GM21619 (cell line): Measurements from ENCODE around the gene DNAH9.
"Not testable (repeated sequence)": the region's sequence is repeated elsewhere in the genome, so short reads cannot be mapped to it uniquely, and the experiment has no call there.

Experiments used
- ATAC-seq: cut with Tn5 transposase; IDR thresholded peaks from one replicate; pipeline ENCODE4 v1.9.1; 2021; ENCODE audit not compliant: unreplicated experiment

Gene DNAH9

DNA sequence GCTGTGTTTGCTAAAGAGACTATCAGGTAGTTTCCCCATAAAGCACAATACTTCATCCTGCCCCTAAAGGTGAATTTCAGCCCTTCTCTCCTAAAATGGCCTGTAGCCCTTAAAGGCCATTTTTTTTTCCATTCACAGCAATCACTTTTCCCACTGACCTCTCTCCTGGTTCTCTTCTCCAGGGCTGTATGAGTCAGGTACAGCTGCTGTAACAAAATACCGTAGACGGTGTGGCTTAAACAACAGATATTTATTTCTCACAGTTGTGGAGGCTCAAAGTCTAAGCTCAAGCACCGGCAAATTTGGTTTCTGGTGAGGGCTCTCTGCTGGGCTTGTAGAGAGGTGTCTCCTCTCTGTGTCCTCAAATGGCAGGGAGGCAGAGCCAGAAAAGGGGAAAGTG, 354.3 kb downstream of the DNAH9 start:
- no peak for ATAC-seq

DNA sequence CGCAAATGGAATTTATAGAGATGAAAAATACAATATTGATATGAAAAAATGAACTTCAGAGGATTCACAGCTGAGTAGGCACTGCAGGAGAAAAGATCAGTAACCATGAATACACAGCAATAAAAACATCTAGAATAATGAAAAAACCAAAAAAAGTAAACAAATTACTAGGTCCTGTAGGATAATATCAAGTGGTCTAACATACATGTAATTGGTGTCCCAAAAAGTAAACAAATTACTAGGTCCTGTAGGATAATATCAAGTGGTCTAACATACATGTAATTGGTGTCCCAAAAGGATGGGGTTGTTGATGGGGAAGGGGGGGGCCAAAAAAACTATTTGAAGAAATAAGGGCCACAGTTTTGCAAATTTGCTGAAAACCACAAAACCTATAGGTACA, 355.7 kb downstream of the DNAH9 start:
- no peak for ATAC-seq

DNA sequence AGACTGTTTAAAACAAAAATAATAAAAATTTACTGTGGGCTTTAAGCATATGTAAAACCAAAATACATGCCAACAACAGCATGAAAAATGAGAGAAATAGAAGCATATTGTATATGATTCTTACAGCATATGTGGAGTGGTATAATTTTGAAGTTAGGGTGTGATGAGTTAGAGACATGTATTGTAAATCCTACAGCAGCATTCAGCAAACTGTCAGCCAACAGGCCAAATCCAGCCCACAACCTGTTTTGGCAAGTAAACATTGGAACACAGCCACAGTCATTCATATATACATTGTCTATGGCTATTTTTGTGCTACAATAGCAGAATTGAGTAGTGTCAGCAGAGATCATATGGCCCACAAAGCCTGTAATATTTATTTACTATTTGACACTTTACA, 356.7 kb downstream of the DNAH9 start:
- ATAC-seq, result no peak

DNA sequence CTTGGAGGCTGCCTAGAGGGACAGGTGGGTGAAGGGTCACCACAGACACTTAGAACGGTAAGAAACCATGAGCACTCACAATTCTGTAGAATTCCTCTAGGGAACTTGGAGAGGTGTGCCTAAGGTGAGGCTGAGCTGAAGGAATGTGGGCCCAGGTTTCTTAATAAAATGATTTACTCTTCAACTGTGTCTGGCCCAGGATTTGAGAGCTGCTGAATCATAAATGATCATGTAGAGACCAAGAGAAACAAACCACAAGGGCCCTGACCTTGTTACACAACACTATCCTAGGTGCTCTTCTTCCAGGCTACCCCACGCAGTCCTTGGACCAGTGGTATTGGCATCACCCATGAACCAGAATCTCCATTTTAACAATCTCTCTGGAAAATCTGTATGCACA, 371.3 kb downstream of the DNAH9 start:
- no peak for ATAC-seq

DNA sequence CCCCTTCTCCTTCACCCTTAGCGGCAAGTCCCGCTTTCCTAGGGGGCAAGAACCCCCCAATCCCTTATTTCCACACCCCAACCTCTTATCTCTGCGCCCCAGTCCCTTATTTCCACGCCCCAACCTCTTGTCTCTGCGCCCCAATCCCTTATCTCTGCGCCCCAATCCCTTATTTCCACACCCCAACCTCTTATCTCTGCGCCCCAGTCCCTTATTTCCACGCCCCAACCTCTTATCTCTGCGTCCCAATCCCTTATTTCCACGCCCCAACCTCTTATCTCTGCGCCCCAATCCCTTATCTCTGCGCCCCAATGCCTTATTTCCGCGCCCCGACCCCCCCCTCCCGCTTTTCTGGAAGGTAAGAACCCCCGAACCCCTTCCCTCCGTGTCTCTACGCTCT, 374.5 kb downstream of the DNAH9 start:
- ATAC-seq, result not testable (repeated sequence)

DNA sequence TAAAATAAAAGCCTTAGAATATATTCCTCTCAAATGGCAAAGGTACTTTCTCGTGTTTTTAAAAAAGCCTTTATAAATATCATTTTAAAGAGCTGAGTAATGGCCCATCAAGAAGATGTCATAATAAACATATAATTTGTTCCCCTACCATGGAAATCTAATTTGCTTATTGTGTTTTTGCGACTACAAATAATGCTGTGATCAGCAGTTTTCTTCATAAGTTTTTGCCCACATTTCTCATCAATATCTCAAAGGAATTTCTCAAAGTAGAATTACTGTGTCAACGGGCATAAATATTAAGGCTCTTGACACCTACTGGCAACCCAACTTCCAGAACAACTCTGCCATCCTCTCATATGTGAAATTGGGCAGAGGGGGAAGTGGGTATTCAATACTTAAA, 381.5 kb downstream of the DNAH9 start:
- ATAC-seq, result no peak

DNA sequence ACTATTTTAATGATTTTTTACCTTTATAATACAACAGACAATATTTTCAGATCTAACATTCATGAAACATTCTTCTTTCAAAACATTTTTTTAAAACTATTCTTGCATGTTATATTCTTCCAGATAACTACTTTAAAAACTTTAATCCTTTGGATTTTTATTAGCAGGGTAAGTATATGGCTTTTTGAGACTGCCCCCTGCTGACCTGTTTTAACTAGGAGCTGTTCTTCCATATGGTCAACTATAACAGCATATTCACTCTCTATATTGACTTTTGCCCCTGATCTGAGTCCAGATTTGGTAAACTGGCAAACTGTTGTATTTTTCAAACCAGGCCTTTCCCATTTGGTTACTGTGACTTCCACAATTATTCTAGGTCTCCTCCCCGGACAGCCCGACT, 382.5 kb downstream of the DNAH9 start:
- no peak for ATAC-seq

DNA sequence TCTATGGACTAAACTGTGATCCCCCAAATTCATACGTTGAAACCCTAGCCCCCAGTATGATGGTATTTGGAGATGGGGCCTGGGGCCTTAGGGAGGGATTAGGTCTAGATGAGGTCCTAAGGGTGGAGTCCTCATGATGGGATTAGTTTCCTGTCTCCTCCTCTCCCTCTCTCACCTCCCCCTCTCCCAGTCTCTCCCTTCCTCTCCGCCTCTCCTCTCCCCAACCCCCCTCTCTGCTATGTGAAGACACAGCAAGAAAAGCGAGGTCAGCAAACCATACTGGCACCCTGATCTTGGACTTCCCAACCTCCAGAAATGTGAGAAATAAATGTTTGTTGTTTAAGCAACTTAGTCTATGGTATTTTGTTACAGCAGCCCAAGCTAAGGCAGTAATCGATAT, 383.6 kb downstream of the DNAH9 start:
- no peak for ATAC-seq

DNA sequence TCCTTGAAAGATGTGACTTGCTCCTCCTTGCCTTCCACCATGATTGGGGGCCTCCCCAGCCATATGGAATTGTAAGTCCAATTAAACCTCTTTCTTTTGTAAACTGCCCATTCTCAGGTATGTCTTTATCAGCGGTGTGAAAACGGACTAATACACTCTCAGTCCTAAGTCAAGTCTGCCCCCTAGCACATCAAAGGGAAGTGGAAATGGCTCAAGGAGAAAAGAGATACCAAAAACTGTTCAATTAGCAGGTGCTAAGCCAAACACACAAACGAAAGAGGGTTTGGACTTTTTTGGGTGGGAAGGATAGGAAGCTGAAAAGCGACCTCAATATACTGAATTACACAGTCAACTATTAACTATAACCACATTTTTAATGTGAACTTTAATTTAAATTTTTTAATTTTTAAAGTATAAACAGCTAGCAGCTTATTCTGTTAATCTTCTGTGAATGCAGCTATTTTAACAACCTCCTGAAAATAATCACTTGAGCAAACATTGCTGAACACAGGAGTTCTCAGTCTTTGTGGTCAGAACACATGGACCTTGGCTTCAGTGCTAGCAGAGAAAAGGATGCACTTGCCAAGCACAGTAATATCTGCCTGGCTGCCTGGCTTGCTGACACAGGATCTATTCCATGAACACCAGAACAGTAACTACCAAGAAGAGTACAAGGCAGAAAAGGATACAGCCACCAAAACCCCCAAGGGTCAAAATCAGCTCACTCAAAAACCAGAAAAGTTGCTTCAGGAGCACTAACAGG, 388.1 kb downstream of the DNAH9 start:
- no peak for ATAC-seq

DNA sequence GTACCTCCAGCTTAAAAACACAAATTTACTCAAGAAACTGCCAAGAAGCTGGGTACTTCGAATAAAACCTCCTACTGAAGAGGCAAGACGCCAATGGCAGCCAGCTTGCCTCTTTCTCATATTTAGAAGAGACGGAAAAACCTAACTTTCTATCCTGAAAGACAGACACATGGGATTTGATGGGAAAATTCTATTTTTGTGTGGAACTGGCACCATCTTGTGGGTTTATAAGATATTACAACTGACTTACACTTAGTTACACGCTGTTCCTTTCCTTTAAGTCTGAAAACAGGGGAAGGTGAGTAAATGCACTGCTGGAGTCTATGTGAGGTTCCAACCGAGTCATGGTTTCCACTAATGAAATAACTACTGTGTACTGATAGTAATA, 388.7 kb downstream of the DNAH9 start:
- no peak for ATAC-seq

DNA sequence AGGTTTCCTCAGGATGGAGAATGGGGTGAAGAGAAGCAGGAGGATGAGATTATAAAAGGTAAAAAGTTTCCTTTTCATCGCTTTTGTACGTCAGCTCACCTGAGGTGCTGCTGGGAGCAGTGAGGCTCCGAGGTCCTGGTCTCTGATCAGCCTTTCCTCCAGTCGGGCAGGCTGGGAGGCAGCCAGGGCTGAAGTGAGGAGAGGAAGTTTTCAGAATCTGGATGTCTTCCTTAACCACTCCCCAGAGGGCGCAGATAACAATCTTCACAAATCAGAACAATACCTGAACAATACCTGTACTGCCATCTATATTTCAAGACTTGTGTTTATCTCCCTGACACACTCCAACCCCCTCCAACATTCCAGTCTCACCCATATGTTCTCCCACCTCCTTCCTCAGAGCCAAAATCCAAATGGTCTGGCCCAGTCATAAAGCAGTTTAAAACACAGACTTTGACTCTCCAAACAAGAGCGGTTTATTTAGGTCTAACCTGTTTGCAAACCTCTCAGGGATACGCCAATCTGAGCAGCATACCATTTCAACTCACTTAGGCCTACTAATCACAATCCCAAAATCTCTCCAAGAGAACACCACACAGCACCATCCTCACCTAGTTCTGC, 392.2 kb downstream of the DNAH9 start:
- no peak for ATAC-seq

DNA sequence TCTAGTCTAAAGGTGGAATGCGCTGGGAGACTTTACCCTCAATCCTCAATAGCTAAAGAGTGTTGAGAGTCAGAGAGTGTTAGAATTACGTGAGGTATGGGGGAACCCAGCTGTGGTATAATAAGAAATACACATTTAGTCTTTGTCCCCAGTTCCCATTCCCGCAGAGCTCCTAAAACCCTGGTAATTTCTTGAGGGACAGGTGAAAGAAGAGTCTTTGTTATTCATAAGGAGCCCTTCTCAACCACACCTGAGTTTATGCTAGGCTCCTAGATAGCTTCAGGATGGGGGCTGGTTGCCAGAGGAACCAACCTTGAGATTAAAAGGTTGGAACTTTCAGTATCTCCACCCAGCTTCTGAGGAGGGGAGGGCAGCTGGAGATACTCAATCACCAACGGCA, 393.2 kb downstream of the DNAH9 start:
- ATAC-seq, result no peak

DNA sequence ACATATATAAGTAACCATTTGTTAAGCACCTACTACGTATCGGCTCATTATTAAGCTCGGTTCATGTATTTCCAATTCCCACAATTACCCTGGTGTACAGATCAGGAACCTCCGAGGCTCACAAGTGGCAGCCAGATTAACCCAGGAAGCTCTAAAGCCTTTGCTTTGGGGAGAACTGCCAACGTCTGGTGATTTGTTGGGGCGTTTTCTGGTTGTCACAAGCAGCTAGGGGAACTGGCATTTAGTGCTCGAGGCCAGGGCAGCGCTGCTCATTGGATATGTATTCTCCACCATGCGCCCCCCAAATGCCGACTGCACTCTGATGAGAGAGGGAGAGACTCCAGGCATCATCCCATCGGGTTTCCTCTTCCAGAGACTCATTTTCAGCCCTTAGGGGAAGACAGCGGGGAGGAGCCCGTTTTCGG, 398.5 kb downstream of the DNAH9 start:
- peak; percentile 34 for ATAC-seq

DNA sequence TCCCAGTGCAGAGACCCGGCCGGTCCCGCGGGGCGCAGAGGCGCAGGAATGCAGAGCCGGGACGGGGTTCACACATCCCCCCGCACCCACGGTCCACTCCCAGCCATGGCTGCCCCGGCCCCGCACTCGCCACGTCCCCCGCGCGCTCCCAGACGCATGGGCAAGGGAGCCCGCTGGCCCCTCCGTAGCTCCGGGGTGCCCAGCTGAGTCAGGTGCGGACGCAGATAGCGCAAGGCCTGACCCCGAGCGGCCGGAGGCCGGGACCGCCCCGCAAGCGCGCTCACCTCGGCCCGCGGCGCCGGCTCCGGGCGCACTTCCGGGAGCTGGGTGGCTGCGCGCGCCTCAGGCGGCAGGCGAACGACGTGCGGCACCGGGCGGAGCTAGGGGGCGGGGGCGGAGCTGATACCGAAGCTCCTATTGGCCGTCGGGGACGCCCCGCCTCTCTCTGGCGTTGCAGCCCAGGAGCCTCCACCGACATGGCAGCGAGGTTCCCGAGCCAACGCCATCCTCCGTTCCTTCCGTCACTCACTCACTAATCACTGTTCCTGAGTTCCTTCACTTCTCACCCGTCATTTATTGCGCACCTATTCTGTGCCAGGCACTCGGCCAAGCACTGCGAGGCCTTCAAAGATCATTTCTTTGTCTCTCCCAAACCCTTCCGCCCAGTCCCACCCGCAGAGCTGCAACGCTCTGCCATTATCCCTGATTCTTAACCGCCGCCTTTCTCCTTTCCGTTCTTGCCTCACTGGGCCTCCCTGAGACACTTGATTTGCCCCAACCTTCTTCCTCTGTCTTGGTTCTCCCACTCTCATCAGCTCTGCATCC, 399.1 kb downstream of the DNAH9 start, which contains the start of gene ZNF18:
ZNF18 (minus strand) TSS at position 329 of the 825 bp plus-strand sequence. CDS start 4,646 bp downstream, outside the sequence.
- ATAC-seq, result peak; percentile 96

DNA sequence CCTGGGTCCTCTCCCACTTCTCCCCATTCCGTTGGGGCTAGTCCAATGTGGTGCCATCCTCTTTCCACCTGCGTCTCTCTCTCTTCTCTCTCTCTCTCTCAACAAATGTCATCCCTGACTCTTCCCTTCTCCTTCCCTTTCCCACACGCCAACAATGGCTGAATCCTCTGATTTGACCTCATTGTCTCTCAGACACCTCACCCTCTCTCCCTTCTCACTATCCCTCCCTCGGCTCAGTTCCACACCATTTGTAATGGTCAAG, 399.6 kb downstream of the DNAH9 start:
- ATAC-seq, result no peak

DNA sequence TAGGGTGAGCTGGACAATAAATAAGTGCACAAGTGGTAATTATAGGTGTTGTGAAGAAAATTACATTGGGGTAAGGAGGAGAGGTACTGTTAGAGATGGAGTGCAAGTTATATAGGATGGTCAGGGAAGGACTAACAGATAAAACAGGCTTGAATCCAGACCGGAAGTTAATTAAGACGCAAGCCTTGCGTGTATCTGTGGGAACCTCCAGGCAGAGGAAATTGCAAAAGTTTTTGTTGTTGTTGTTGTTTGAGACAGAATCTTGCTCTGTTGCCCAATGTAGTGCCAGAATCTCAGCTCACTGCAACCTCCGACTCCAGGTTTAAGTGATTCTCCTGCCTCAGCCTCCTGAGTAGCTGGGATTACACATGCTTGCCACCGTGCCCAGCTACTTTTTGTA, 401.4 kb downstream of the DNAH9 start:
- ATAC-seq, result no peak

DNA sequence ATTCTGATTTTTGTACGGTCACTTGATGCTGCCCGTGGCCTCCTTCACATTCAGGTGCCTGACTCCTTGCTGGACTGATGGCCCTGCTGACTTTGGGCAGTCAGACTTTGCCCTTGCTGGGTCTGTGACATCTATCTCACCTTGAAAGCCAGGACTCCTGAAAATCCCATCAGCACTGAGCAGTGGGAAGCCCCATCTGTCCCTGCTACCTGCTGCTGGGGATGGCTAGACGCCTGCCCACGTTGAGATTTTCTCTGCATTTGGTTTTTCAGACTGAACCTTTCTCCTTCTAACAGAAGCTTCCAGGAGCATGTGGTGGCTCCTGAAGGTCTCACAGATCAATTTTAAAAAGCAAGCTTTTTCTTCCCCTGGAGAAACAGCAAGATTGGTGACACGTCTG, 409.2 kb downstream of the DNAH9 start:
- ATAC-seq, result no peak
